GM12878 (cell line): ENCODE measurements around the gene NOL12. TPM values are rescaled to one million over a fixed set of nuclear protein-coding genes. Genes with fewer than 3 reads are reported as not detected.

Source experiments
- ATAC-seq: fragments of 200-7000 bp; cut with Tn5 transposase; 3 replicates; pipeline ENCODE4 v1.9.1; 2020; ENCODE audit warnings: mild to moderate bottlenecking, moderate library complexity
- BruUV-seq: library from RNA; stranded (reverse); fragments of 400-500 nt; replicated peaks from 2 replicates; lab custom pipeline; 2021; lab: Mats Ljungman, UMichigan
- CTCF ChIA-PET: fragments of 300-600 bp; sonication (Branson Sonifier 250); formaldehyde crosslinking; extraction: SDS; loops from one replicate; lab custom pipeline; 2021; ENCODE audit warnings: inconsistent platforms; lab: Yijun Ruan, JAX
- POLR2A ChIA-PET: fragments of 350-600 bp; formaldehyde crosslinking; extraction: SDS; loops from one replicate; lab custom pipeline; 2021; ENCODE audit warnings: inconsistent platforms; lab: Charles Lee
- RAD21 ChIA-PET: fragments of 300-600 bp; sonication (Branson Sonifier 250); formaldehyde crosslinking; loops from one replicate; lab custom pipeline; 2023; ENCODE audit warnings: antibody characterized with exemption; ENCODE audit not compliant: unreplicated experiment; lab: Charles Lee
- SMC1A ChIA-PET: fragments of 300-600 bp; sonication (Branson Sonifier 250); formaldehyde crosslinking; loops from one replicate; lab custom pipeline; 2023; ENCODE audit not compliant: unreplicated experiment, uncharacterized antibody; lab: Charles Lee
- DNase-seq: peaks from one replicate; pipeline ENCODE4 v3.0.0-alpha.2; 2011; ENCODE audit warnings: low read depth, low spot score
- FAIRE-seq: peaks from 3 replicates; lab custom pipeline; 2011; peaks lifted over from hg19 to GRCh38; lab: Jason Lieb, UNC
- H2AFZ ChIP-seq: 2 replicates; pipeline ENCODE4 v1.6.0; 2011; ENCODE audit warnings: low read depth, low read length, control low read depth; ENCODE audit not compliant: control insufficient read depth
- H3K27ac ChIP-seq: 2 replicates; pipeline ENCODE4 v1.5.1; 2011; ENCODE audit warnings: control low read depth; ENCODE audit not compliant: control insufficient read depth, insufficient read depth
- H3K27me3 ChIP-seq, 2 experiments: replicated peaks in 1 of 2; 2 replicates each; pipeline versions ENCODE4 v1.6.0 to v1.6.1; 2011; ENCODE audit warnings: low read length in 1 of 2; ENCODE audit not compliant: control insufficient read depth in 2 of 2, insufficient read depth in 2 of 2
- H3K36me3 ChIP-seq, 2 experiments: 2 replicates each; pipeline ENCODE4 v1.5.1; 2011; ENCODE audit warnings: low read length in 1 of 2; ENCODE audit not compliant: control insufficient read depth in 2 of 2, insufficient read depth in 2 of 2
- H3K4me1 ChIP-seq: 2 replicates; pipeline ENCODE4 v1.6.1; 2011; ENCODE audit warnings: mild to moderate bottlenecking, low read length, moderate library complexity, mixed read lengths; ENCODE audit not compliant: control insufficient read depth, insufficient read depth
- H3K4me2 ChIP-seq: 2 replicates; pipeline ENCODE4 v1.6.0; 2011; ENCODE audit warnings: control low read depth; ENCODE audit not compliant: control insufficient read depth, insufficient read depth
- H3K4me3 ChIP-seq: fragments of 200-600 bp; sonication (generic); 2 replicates; pipeline ENCODE4 v1.5.1; 2016
- H3K79me2 ChIP-seq: 2 replicates; pipeline ENCODE4 v1.6.0; 2011; ENCODE audit warnings: low read length; ENCODE audit not compliant: control insufficient read depth, insufficient read depth
- H3K9ac ChIP-seq: 2 replicates; pipeline ENCODE4 v1.8.0; 2011; ENCODE audit warnings: low read length, control low read depth, mixed read lengths; ENCODE audit not compliant: control insufficient read depth, insufficient read depth
- H3K9me3 ChIP-seq: replicated peaks from 3 replicates; pipeline ENCODE4 v1.5.1; 2011; ENCODE audit warnings: mild to moderate bottlenecking, low read length; ENCODE audit not compliant: control insufficient read depth, insufficient read depth
- H4K20me1 ChIP-seq: 2 replicates; pipeline ENCODE4 v1.6.0; 2011; ENCODE audit not compliant: control insufficient read depth, insufficient read depth
- CBFB ChIP-seq: IDR thresholded peaks from 2 replicates; pipeline ENCODE4 v1.6.1; 2016; ENCODE audit warnings: antibody characterized with exemption, low read depth
- CREM ChIP-seq: IDR thresholded peaks from 2 replicates; pipeline ENCODE4 v1.6.1; 2014; ENCODE audit warnings: antibody characterized with exemption, low read depth
- DPF2 ChIP-seq: fragments of 450-650 bp; IDR thresholded peaks from 2 replicates; pipeline ENCODE4 v1.6.1; 2017; ENCODE audit warnings: mild to moderate bottlenecking
- JUND ChIP-seq: IDR thresholded peaks from 2 replicates; pipeline ENCODE4 v1.6.1; 2012; ENCODE audit warnings: low read depth, mild to moderate bottlenecking, low read length, improper control_type of control experiment, moderate library complexity
- NRF1 ChIP-seq: conservative IDR thresholded peaks from 2 replicates; pipeline ENCODE4 v1.6.1; 2011; ENCODE audit warnings: mild to moderate bottlenecking, low read depth, low read length, improper control_type of control experiment
- RBBP5 ChIP-seq: fragments of 200-600 bp; sonication (generic); conservative IDR thresholded peaks from 2 replicates; pipeline ENCODE4 v1.6.1; 2016
- TCF3 ChIP-seq: IDR thresholded peaks from 2 replicates; pipeline ENCODE4 v1.6.1; 2012; ENCODE audit warnings: low read depth, mild to moderate bottlenecking, low read length, borderline replicate concordance; ENCODE audit not compliant: insufficient read depth
- WGBS: methylation state at CpG from one replicate; pipeline ENCODE4 v1.1.6; 2016; ENCODE audit warnings: low lambda C conversion rate; ENCODE audit not compliant: insufficient replicate concordance, insufficient coverage; ENCODE audit errors: missing lambda C conversion rate; 5-methylcytosine and 5-hydroxymethylcytosine counted together
- in situ Hi-C: fragments of 300-500 bp; cut with MboI; formaldehyde crosslinking; loops from 9 replicates; pipeline ENCODE4 v1.14.3; 2018; ENCODE audit warnings: mixed read lengths
- intact Hi-C: fragments of 100-400 bp; cut with micrococcal nuclease; formaldehyde crosslinking; loops from one replicate; pipeline ENCODE4 v1.14.2; 2022; ENCODE audit not compliant: unreplicated experiment
- polyA plus RNA-seq, 11 experiments: library from polyadenylated mRNA; depleted of rRNA in 4 of 11; unstranded in 6 of 11; stranded (reverse) in 5 of 11; fragments of >200 nt; fragmentation: Nextera tagmentation in 4 of 11; fragmentation: Illumina TruSeq in 1 of 11; extraction: Ambion mirVana in 4 of 11; extraction: Trizol in 1 of 11; gene quantifications; 1 replicate in 1 of 11; 2 replicates in 10 of 11; pipeline versions ENCODE4 v1.2.1 to v1.2.3, GENCODE V29; 2011 to 2016; ENCODE audit warnings: inconsistent platforms in 2 of 11, missing spikeins in 2 of 11, low read depth in 1 of 11
- total RNA-seq, 4 experiments: library from RNA; depleted of rRNA in 3 of 4; stranded (reverse); fragments of >200 nt in 3 of 4; fragmentation: Illumina TruSeq in 1 of 4; extraction: Trizol in 1 of 4; gene quantifications; 2 replicates each; pipeline versions ENCODE4 v1.2.1 to v1.2.3, GENCODE V29; 2013 to 2021
- TF ChIP-seq, protein P1 (sequence below): fragments of 450-650 bp; IDR thresholded peaks from 2 replicates; pipeline ENCODE4 v1.6.1; 2016; ENCODE audit warnings: mild to moderate bottlenecking, moderate library complexity, borderline replicate concordance
- TF ChIP-seq, protein P2 (sequence below): fragments of 450-650 bp; conservative IDR thresholded peaks from 2 replicates; pipeline ENCODE4 v1.6.1; 2017; ENCODE audit warnings: mild to moderate bottlenecking, moderate library complexity
- TF ChIP-seq, protein P3 (sequence below): fragments of 150-350 bp; IDR thresholded peaks from 2 replicates; pipeline ENCODE4 v1.6.1; 2014; ENCODE audit warnings: mild to moderate bottlenecking, low read depth, low read length
- TF ChIP-seq, protein P4 (sequence below): fragments of 450-650 bp; IDR thresholded peaks from 2 replicates; pipeline ENCODE4 v1.6.1; 2017; ENCODE audit warnings: antibody characterized with exemption, mild to moderate bottlenecking, moderate library complexity

The NOL12 gene
- total and polyA plus RNA-seq, 10 of the 15 experiments (the other 5 are each of a cell fraction or from before 2014, with no cell fraction given), result 3.3 to 69.4 (median 41.1) TPM

DNA sequence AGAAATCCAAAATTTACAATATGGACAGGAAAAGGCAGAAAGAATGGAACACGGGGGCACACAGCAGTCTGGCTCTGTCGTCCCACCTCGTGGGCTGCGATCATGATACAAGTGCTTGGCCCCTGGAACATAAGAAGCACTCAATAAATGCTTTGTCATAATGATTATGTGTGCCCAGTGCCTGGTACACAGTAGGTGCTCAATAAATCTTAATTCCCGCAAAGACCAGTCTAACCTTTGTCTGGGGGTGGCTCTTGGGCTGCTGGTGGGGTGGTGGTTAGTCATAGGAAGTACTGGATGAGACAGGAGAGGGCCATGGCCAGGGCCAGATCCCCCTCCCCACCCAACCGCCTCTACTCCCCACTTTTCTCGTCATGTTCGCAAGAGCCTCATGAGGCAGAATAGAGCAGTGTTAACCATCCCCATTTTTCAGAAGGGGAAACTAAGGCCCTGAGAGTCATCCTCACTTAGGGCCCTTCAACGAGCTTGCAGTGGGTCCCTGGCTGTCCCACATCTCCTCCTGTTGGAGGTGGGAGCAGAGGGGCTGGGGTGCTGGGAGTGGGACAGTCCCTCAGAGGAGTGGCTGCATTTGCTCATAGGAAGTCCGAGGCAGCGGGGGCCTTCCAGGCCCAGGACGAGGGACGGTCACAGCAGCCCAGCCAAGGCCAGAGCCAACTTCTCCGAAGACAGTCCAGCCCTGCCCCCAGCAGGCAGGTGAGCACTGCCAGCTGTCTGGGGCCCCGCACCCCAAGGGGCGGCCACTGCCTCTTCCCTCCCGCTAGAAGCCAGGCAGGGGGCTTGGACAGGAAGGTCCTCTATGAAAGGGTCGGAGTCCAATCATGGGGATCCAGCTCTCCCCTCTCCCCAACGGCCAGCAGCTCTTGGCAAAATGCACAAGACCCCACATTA lies 46.8 kb downstream of the NOL12 start:
- FAIRE-seq, result no peak
- no peak for ATAC-seq
- Histone ChIP-seq H3K27me3 (no peaks in the 10 kb centered on the region), H3K4me2 (no peak overlapping the region), H3K4me1 (no peaks in the 10 kb centered on the region)
- no peak for DNase-seq
- TF ChIP-seq DPF2 (no peak), CBFB (no peak), CREM (no peak), NRF1 (no peak), JUND (no peak), TCF3 (no peak), RBBP5 (no peak)
- TF ChIP-seq, protein P1, sequence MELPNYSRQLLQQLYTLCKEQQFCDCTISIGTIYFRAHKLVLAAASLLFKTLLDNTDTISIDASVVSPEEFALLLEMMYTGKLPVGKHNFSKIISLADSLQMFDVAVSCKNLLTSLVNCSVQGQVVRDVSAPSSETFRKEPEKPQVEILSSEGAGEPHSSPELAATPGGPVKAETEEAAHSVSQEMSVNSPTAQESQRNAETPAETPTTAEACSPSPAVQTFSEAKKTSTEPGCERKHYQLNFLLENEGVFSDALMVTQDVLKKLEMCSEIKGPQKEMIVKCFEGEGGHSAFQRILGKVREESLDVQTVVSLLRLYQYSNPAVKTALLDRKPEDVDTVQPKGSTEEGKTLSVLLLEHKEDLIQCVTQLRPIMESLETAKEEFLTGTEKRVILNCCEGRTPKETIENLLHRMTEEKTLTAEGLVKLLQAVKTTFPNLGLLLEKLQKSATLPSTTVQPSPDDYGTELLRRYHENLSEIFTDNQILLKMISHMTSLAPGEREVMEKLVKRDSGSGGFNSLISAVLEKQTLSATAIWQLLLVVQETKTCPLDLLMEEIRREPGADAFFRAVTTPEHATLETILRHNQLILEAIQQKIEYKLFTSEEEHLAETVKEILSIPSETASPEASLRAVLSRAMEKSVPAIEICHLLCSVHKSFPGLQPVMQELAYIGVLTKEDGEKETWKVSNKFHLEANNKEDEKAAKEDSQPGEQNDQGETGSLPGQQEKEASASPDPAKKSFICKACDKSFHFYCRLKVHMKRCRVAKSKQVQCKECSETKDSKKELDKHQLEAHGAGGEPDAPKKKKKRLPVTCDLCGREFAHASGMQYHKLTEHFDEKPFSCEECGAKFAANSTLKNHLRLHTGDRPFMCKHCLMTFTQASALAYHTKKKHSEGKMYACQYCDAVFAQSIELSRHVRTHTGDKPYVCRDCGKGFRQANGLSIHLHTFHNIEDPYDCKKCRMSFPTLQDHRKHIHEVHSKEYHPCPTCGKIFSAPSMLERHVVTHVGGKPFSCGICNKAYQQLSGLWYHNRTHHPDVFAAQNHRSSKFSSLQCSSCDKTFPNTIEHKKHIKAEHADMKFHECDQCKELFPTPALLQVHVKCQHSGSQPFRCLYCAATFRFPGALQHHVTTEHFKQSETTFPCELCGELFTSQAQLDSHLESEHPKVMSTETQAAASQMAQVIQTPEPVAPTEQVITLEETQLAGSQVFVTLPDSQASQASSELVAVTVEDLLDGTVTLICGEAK, result no peak
- TF ChIP-seq, protein P2, sequence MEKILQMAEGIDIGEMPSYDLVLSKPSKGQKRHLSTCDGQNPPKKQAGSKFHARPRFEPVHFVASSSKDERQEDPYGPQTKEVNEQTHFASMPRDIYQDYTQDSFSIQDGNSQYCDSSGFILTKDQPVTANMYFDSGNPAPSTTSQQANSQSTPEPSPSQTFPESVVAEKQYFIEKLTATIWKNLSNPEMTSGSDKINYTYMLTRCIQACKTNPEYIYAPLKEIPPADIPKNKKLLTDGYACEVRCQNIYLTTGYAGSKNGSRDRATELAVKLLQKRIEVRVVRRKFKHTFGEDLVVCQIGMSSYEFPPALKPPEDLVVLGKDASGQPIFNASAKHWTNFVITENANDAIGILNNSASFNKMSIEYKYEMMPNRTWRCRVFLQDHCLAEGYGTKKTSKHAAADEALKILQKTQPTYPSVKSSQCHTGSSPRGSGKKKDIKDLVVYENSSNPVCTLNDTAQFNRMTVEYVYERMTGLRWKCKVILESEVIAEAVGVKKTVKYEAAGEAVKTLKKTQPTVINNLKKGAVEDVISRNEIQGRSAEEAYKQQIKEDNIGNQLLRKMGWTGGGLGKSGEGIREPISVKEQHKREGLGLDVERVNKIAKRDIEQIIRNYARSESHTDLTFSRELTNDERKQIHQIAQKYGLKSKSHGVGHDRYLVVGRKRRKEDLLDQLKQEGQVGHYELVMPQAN, result no peak
- TF ChIP-seq, protein P3, sequence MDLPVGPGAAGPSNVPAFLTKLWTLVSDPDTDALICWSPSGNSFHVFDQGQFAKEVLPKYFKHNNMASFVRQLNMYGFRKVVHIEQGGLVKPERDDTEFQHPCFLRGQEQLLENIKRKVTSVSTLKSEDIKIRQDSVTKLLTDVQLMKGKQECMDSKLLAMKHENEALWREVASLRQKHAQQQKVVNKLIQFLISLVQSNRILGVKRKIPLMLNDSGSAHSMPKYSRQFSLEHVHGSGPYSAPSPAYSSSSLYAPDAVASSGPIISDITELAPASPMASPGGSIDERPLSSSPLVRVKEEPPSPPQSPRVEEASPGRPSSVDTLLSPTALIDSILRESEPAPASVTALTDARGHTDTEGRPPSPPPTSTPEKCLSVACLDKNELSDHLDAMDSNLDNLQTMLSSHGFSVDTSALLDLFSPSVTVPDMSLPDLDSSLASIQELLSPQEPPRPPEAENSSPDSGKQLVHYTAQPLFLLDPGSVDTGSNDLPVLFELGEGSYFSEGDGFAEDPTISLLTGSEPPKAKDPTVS, result no peak
- TF ChIP-seq, protein P4, sequence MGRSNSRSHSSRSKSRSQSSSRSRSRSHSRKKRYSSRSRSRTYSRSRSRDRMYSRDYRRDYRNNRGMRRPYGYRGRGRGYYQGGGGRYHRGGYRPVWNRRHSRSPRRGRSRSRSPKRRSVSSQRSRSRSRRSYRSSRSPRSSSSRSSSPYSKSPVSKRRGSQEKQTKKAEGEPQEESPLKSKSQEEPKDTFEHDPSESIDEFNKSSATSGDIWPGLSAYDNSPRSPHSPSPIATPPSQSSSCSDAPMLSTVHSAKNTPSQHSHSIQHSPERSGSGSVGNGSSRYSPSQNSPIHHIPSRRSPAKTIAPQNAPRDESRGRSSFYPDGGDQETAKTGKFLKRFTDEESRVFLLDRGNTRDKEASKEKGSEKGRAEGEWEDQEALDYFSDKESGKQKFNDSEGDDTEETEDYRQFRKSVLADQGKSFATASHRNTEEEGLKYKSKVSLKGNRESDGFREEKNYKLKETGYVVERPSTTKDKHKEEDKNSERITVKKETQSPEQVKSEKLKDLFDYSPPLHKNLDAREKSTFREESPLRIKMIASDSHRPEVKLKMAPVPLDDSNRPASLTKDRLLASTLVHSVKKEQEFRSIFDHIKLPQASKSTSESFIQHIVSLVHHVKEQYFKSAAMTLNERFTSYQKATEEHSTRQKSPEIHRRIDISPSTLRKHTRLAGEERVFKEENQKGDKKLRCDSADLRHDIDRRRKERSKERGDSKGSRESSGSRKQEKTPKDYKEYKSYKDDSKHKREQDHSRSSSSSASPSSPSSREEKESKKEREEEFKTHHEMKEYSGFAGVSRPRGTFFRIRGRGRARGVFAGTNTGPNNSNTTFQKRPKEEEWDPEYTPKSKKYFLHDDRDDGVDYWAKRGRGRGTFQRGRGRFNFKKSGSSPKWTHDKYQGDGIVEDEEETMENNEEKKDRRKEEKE, result no peak
- TF ChIP-seq, all 136 proteins: peak for 0
- Histone ChIP-seq H3K9ac (no peak overlapping the region), H3K36me3 (no peaks in the 10 kb centered on the region), H2AFZ (no peak overlapping the region), H3K27ac (no peak overlapping the region), H3K4me3 (no peak overlapping the region), H3K9me3 (no peaks in the 10 kb centered on the region), H3K79me2 (no peaks in the 10 kb centered on the region), H4K20me1 (no peaks in the 10 kb centered on the region)
- in situ Hi-C loops, result no loop called here
- intact Hi-C loops, result no loop called here
- BruUV-seq, result no TSS peak
- SMC1A ChIA-PET, result no interaction called here
- POLR2A ChIA-PET, result interaction anchor here (0.7 kb wide), 2 partner anchors 97 to 367 kb away, joined by 3 to 5 read pairs; no protein-coding TSS in a partner anchor
- WGBS, result 59% methylated on average over 19 of the region's 19 CpGs
- CTCF ChIA-PET, result interaction anchor here (0.6 to 1.0 kb wide), 2 partner anchors 55 to 83 kb away, joined by 3 read pairs; no protein-coding TSS in a partner anchor
- RAD21 ChIA-PET, result interaction anchor here (0.7 kb wide), 1 partner anchor 75 kb away, joined by 5 read pairs; the partner anchor contains the start of gene GCAT
